Measurements from ENCODE around the gene INHBE.
A peak's percentile ranks its signal among the peaks of the same experiment; 100 is the strongest.
"Not testable (repeated sequence)": the region's sequence is repeated elsewhere in the genome, so short reads cannot be mapped to it uniquely, and the experiment has no call there.

Gene INHBE

GRCh38 chr12:57476162-57476992 is 21.3 kb downstream of the INHBE start:
- no peak for DNase-seq

GRCh38 chr12:57476993-57477709 is 22.0 kb downstream of the INHBE start:
- no peak for DNase-seq

GRCh38 chr12:57477710-57478681 is 22.9 kb downstream of the INHBE start:
- peak in 5 of 14 donors; percentile 8 to 22 (median 16) for DNase-seq

GRCh38 chr12:57479043-57479375 is 23.9 kb downstream of the INHBE start:
- no peak for DNase-seq

- no peak for DNase-seq
These were observed 24.4 kb downstream of the INHBE start, which contains the start of gene ARHGAP9 for GRCh38 chr12:57479376-57480115. Gene ARHGAP9, minus strand, starts transcription at chr12:57479866. Its CDS starts 460 bp downstream, at chr12:57479406.

GRCh38 chr12:57481671-57482070 is 26.6 kb downstream of the INHBE start:
- DNase-seq, result no peak

- no peak for DNase-seq
These were observed 28.4 kb downstream of the INHBE start for GRCh38 chr12:57483466-57483865.

- no peak for DNase-seq
These were observed 30.6 kb downstream of the INHBE start for GRCh38 chr12:57485695-57486094.

- peak in 1 of 14 donors; percentile 42 for DNase-seq
These were observed 32.0 kb downstream of the INHBE start for GRCh38 chr12:57487055-57487596.

- DNase-seq, result peak; percentile 21 to 96 (median 88)
These were observed 32.7 kb downstream of the INHBE start, which contains the start of gene MARS1 for GRCh38 chr12:57487597-57488401. Gene MARS1, plus strand, starts transcription at chr12:57488068. Its CDS starts 23 bp downstream, at chr12:57488091.

GRCh38 chr12:57488402-57489156 is 33.5 kb downstream of the INHBE start:
- peak in 1 of 14 donors; percentile 28 for DNase-seq

- DNase-seq, result no peak
These were observed 34.1 kb downstream of the INHBE start for GRCh38 chr12:57489157-57489641.

- DNase-seq, result no peak
These were observed 35.0 kb downstream of the INHBE start for GRCh38 chr12:57490126-57490525.

- no peak for DNase-seq
These were observed 36.5 kb downstream of the INHBE start for GRCh38 chr12:57491393-57492280.

- DNase-seq, result not testable (repeated sequence)
These were observed 40.1 kb downstream of the INHBE start for GRCh38 chr12:57495051-57495701.

- no peak for DNase-seq
These were observed 41.7 kb downstream of the INHBE start for GRCh38 chr12:57496822-57497221.

GRCh38 chr12:57497223-57498131 is 42.4 kb downstream of the INHBE start:
- no peak for DNase-seq
